NCI-H1092 treated with DMSO at 0.1 percent for 48 hours (cell line): Measurements from ENCODE around the gene NOTCH1.

Experiments
- DNase-seq: peaks from one replicate; lab custom pipeline; 2025; lab: John Stamatoyannopoulos, UW

Gene NOTCH1

DNA sequence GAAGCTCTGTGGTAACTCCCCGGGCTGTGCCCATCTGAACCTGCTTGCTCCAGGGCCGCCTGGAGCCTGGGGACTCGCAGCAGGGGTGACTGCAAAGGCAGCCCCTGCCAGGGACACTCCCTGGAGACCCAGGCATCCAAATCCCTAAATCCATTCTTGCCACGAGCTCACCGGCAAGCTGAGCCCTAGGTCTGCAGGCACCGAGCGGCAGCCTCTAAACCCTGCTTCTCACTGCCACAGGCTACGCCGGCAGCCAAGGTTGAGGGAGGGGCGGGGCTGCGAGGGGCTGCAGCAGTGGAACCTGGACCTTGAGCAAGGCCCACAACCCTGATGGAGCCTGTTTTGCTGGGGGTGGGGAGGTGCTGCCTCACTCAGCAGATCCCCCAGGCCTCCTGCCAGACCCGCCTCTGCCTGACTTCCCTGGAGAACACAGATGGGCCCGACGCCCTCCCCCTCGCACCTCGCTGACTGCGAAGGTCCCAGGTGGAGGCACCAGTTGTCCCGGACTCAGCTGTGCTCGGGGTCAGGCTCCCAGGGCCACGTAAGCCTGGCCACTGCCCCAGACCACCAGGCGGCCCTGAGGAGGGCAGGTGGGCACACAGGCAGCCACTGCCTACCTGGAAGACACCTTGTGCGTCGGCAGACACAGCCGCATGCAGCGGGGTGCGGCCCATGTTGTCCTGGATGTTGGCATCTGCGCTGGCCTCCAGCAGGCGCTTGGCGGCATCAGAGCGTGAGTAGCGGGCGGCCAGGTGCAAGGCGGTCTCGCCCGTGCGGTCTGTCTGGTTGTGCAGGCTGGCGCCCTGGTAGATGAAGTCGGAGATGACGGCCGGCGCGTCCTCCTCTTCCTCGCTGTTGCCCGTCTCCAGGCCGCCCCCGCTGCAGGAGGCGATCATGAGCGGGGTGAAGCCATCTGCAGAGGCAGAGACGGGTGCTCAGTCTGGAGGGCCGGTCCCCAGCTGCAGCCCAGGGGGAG, 45.6 kb downstream of the NOTCH1 start:
- no peak for DNase-seq

DNA sequence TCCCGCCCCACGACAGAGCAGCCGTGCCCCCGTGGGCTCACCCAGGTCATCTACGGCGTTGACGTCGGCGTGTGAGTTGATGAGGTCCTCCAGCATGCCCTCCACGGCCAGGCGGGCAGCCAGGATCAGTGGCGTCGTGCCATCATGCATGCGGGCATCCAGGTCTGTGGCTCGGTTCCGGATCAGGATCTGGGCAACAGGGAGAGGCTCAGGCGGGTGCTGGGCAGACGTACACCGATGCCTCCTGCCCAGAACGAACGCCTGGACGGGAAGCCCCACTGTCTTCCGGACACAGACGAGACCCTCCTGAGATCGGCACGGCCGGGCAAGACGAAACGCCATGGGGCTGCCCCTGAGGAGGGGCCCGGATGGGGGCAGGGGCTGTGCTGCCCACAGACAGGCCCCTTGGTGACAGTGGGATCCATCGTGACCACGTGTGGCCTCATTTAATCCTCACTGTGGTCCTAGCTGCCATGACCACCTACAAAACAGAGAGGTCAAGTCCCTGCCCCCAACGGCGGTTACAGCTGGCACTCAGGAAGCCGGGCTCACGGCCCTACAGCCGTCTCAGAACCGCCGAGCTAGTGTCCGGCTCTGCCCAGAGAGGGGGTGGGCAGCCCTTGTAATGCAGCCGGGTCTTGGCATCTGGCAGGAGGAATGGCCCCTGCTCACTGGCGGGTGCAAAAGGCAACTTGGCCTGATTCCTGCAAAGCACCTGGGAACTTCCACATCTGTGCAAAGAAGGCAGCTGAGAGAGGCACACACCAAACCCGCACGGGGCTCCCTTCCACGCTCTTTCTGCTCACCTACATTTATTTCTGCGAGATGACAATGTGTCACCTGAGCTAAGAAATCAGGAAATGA, 46.5 kb downstream of the NOTCH1 start:
- no peak for DNase-seq

DNA sequence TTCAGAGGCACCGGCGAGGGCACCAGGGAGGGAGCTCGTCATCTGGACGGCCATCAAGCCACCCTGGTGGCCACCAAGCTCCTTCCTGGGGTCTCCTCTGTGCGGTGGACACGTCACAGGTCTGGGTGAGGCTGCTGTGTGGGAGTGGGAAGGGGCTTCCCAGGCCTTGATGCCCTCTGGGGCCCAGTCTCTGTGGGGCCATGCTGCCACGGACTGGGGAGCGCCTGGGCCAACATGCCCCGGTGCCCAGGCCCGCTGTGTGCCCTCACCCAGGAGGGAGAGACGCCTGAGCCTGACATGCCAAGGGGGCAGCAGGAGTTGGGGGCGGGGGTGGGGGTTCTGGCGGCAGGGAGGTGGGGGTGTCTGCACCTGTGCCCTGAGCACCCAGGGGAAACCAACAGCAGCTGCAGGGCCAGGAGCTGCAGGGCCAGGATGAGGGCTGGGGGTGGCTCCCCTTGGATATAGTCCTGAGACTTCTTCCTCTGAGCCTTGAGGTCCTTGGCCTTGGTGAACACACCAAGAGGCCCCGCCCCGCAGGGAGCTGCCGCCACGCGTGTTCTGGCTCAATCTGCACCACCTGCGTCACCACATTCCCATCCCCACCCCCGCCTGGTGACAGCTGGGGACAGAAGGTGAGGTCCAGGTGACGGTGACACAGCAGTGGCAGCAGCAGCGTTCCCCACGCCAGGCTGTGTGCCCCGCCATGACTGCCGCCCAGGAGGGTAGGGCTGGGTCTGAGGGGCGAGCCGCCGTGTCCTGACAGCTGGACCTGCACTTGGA, 47.7 kb downstream of the NOTCH1 start:
- no peak for DNase-seq

DNA sequence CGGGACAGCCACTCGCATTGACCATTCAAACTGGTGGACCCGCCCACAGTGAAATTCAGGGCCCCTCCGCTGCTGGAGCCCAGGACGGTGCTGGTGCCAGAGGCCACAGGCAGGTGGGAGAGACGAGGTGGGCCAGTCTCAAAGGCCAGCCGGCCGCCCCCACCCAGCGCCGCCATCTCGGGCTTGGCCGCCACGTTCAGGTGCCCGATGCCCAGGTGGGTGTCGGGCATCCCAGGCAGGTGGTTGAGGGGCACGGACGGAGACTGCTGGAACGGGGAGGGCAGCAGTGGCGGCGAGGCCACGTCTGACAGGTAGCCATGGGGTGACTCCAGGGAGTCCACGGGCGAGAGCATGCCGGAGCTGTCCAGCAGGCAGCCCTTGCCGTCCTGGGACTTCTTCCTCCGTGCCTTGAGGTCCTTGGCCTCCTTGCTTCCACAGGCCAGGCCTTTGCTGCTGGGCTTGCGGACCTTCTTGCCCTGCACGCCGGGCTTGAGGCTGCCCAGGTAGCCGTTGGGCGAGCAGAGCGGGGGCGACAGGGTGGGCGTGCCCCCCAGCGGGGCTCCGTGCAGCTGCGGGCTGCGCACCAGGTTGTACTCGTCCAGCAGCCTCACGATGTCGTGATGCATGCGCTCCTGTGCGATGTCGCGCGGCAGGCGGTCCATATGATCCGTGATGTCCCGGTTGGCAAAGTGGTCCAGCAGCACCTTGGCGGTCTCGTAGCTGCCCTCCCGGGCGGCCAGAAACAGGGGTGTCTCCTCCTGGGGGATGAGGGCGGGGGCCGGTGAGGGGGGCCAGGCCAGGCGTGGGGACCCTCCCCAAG, 48.8 kb downstream of the NOTCH1 start:
- DNase-seq = no peak

DNA sequence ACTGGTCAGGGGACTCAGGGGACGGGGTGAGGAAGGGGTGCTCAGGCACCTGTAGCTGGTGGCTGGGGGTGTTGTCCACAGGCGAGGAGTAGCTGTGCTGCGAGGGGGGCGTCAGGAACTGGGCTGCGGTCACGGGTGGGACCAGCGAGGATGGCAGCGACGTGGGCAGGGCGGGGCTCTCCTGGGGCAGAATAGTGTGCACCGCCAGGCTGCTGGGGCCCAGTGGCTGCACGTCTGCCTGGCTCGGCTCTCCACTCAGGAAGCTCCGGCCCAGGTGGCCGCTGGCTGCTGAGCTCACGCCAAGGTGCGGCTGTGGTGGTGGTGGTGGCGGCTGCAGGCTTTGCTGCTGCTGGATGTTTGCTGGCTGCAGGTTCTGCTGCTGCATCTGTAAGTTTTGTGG, 49.7 kb downstream of the NOTCH1 start:
- no peak for DNase-seq

DNA sequence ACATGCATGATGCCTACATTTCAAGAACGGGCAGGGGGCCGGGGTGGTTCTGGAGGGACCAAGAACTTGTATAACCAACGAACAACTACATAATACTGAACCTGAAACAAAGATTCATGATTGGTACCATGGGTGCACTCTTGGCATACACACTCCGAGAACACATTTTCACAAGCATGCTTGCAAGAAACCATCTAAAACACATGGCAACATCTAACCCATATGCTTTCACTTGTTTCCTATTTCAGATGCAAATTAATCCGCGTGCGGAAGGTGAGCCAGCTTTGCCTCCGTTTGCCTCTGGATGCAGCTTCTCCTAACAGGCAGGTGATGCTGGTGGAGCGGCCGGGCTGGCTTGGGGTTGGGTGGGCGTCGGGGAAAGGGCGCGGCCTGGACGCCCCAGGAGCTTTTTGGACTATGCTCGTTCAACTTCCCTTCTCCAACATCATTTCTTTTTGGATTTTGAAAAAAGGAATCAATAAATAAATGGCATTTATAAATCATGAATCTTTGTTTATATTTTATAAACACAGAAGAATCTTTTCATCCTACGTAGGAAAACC, 50.5 kb downstream of the NOTCH1 start:
- DNase-seq = no peak

DNA sequence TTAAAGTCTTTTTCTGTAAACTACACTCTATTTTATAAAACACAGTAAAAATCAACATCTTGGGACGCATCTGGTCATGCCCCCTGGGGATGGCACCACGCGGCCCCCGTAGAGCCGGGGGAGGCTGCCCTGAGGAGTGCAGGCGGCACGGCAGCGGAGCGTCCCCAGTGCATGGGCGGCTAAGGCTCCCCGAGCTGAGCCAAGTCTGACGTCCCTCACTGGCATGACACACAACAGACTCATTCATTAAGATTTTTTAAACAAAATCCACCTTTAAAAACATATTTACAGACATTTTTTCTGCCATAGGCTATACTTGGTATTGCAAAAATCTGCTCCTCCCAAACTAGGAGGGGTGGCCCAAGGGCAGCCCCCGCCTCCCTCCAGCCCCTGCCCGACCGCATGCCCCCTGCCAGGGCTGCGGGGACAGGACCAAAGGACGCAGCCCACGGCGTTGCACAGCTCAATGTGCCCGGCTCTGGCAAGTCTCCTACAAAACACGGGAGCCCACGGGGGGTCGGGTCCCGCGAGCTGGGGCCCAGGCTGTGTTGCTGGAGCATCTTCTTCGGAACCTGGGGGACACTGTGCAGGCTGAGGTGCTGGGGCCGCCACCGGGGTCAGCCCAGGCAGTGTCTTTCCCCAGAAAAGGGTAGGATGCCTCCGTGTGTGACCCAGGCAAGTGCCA, 51.2 kb downstream of the NOTCH1 start:
- no peak for DNase-seq

DNA sequence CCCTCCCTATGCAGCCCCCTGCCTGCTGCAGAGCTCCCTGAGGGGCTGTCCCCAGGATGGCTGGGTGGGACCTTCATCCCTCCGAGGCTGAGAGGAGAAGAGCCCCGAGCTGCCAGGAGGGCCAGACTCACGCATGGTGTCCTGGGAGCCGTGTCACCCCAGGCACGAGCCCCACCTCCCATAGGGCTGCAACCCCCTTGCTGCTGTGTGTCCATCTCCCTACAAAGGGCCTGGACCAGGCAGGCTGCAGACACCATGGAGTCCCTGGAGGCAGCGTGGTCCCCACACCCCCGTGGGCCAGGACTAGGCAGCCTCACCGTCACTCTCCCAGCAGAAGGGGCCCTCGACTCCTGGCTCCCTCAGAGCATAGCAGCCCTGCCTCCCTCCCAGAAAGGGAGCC, 51.8 kb downstream of the NOTCH1 start:
- no peak for DNase-seq

DNA sequence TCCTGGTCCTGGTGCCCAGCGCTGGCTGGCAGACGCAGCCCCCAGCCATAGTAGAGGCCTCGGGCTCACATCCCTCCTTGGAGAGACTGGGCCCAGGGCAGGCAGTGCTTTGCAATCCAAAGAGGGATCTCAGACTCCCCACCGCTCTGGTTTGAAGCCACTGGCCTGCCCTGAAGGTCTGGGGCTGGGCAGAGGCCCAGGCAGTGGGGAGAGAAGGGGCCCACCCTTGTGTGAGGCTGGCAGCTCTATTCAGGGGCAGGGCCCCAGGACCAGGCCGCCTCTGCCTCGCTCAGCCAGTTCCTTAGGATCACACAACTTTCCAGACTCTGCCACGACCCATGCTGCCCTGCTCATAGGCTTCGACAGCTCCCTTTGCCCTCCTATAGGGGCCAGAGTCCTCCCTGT, 52.3 kb downstream of the NOTCH1 start:
- no peak for DNase-seq

DNA sequence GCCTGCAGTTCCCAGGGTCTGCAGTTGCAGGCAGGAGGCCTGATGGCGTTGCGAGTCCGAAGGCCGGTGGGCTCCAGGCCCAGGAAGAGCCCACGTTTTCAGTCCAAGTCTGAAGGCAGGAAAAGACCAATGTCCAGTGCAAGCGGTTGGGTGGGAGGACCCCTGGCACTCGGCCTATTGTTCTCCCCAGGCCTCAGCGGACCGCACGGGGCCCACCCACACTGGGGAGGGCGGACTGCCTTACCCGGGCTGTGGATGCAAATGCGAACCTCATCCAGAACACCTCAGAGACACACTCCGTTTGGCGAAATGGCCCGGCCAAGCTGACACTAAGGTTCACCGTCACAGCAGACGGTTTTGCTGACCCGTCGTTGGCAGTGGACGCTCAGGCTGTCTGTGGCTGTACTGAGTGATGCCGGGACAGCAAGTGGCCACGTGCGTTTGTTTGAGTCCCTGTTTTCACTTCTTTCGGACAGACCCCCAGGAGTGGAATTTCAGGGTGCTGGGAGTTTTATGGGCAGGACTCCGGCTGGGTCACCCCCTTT, 52.8 kb downstream of the NOTCH1 start:
- no peak for DNase-seq

DNA sequence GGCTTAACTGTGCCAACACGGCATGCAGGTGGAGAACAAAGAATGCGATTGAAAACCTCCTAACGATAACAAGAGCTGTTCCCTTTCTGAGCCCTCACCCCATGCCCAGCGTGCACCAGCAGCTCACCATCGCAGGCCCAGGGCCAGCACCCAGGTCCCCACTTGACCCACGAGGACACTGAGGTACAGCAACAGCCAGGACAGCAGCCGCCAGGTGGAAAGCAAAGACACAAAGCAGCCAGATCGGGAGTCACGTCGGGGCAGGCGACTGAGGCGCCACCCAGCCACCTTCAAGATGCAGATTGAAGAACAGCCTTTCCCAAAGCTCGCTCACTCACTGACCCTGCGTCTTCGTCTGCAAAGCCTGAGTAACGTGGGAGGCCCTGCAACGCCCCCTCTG, 56.1 kb downstream of the NOTCH1 start:
- no peak for DNase-seq

DNA sequence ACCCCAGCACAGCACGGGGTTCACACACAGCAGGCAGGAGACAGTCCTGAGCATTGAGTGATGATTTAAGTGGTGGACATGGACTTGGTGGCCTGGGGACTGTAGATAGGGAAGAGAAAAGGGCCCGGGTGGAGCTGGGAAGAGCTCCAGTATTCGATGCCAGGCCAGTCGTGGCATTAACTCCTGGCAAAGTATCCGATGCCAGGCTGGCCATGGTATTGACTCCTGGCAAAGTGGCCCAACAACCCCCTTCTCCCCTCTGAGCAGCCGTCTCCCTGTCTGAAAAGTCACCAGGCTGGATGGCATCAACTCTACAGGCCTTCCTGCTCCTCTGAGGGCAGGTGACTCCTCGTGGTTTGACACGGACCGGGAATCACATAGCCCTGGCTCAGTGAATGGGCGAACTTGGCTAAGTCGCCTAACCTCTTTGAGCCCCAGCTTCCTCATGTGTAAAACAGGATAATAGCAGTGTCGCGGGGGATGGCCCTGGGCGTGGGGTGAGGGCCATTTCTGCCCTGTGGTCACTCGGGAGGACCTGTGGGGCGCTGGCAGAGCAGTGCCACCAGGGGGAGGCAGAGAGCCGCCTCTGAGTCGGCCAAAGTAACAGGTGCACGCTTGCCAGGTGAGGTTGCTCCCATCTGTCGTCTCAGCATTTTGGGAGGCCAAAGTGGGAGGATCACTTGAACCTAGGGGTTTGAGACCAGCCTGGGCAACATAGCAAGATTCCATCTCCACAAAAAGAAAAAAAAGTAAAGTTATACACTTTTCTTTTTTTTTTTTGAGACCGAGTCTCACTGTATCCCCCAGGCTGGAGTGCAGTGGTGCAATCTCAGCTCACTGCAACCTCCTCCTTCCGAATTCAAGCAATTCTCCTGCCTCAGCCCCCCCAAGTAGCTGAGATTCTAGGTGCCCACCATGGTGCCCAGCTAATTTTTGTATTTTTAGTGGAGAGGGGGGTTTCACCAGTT, 57.3 kb downstream of the NOTCH1 start:
- peak; percentile 22 for DNase-seq

DNA sequence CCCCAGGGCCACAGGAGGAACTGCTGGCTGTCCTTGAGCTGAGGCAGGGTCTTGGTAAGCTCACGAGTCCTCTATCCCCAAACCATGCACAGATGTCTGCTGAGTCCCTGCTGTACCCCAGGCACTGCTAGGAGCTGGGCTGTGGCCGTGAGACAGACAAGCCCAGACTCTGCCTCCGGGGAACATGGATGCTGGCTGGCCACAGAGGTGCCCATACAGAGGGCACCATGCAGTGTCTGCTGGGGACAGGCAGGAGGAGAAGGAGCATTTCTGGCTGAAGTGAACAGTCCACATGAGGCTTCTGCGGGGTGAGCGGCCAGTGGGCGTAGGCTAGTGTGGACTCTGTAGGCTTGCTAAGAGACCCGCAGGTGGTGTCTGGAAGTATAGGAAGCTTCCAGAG, 58.2 kb downstream of the NOTCH1 start:
- no peak for DNase-seq

DNA sequence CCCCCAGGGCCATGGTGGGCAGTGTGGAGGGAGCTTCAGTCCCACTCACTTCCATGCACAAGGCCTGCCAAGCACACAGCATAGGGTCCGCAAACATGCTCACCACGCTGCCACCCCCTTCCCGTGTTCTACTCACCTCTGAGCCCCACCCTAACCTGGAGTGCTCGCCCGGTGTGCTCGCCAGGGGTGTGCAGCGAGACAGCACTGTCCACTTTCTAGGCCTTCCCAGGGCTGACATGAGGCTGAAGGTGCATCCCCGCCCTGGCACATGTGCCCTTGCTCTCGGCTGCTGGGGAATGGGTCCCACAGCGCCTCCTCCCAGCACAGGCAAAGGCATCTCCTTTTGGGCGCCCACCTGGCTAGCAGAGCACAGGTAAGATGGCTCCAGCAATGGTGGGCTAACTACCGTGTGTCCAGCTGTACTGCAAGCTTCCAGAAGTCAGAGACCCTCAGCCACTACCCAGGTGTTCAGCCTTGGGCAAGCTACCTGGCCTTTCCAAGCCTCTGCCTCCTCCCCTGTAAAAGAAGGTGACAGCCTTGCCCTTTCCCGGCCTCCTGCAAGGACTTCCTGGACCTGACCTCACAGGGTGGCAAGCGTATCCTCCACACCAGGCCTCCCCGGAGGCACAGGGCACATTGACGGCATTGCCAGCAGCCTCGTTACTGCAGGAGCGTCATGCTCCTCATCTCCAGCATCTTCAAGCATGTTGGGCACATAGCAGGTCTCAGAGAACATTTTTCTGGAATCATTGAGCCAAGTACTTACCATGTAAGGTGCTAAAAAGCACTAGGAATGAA, 58.8 kb downstream of the NOTCH1 start:
- DNase-seq = no peak

DNA sequence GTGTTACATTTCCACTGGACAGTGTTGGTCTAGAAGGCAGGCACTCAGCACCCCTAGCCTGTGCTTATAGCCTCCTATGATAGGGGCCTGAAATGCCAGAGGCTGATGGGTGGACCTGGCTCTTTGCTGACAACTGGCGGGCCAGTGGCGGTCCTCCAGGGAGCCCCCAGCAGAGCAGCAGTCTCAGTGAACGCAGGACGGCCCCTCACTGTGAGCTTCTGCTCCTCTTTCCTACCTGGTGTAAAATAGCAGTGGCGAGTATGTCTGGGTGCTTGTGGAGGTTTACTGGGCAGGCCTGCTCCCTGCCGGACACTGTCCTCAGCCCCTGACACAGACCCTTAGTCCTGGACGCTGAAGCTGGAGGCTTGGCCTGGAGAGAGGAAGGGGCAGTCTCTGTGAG, 59.7 kb downstream of the NOTCH1 start:
- no peak for DNase-seq

DNA sequence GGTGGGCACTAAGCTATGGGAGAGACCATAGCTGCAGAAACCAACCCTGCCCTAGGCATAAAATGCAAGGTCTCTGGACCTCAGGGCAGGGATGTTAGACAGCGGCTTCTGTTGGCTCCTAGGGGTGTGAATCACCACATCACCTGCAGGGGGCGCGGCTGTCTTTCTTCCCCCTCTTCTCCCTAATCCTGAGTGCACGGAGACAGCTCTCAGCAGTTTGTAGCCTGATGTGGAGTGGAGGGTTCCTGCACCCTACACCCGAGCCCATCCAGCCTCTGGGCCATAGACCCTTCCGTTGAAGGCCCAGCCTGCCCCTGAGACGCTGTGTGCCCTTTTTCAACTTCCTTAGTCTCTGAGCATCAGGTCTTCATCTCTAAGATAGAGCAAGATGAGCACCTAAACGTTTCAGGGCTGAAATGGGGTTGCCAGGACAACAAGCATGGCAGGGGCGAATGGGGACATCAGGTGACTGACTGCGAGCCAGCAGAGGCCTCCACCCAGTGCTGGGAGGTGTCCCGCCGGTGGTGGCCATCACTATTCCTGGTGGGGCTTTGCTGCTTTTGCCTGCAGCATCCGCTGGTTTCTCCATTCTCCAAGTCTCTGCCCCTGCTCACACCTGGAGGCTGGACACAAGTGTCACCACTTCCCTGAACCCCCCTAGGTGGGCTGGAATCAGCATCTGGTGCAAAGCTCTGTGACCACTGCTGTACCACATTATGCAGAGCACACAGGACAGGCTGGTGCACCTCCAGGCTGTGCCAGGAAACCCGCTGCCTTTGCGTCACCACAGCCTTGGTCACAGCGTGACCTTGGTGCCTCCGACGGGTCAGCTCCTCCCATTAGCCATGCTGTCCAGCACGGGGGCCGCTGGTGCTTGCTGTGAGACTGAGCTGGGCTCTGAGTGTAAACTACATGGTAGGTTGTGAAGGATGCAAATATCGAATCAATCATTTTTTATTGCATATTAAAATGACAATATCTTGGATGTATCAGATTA, 60.5 kb downstream of the NOTCH1 start:
- peak; percentile 46 for DNase-seq
